Activated CD4-positive, alpha-beta T cell treated with anti-CD3 and anti-CD28 coated beads, Interleukin-2, amount 50 U/mL, for 4 hours (primary cell): ENCODE measurements around the gene AIRE.

ENCODE experiments used
- DNase-seq, 2 experiments: peaks; one replicate each; pipeline ENCODE4 v3.0.0-alpha.2; 2020

AIRE gene

GRCh38 chr21:44305691-44306090 lies 20.0 kb downstream of the AIRE start:
- no peak for DNase-seq

GRCh38 chr21:44306936-44307704 lies 21.4 kb downstream of the AIRE start:
- no peak for DNase-seq

- no peak for DNase-seq
Observed at GRCh38 chr21:44310628-44311507, 25.2 kb downstream of the AIRE start.

GRCh38 chr21:44312089-44312488 lies 26.4 kb downstream of the AIRE start:
- no peak for DNase-seq

- no peak for DNase-seq
Observed at GRCh38 chr21:44312716-44313115, 27.0 kb downstream of the AIRE start.

GRCh38 chr21:44313451-44313850 lies 27.8 kb downstream of the AIRE start:
- DNase-seq, result no peak

GRCh38 chr21:44314128-44314527 lies 28.5 kb downstream of the AIRE start:
- DNase-seq, result no peak

GRCh38 chr21:44314561-44314960 lies 28.9 kb downstream of the AIRE start:
- no peak for DNase-seq

GRCh38 chr21:44315691-44316203 lies 30.1 kb downstream of the AIRE start:
- no peak for DNase-seq

GRCh38 chr21:44316277-44316900 lies 30.7 kb downstream of the AIRE start:
- no peak for DNase-seq

- no peak for DNase-seq
Observed at GRCh38 chr21:44317241-44317782, 31.6 kb downstream of the AIRE start.

- no peak for DNase-seq
Observed at GRCh38 chr21:44317871-44318270, 32.2 kb downstream of the AIRE start.

- DNase-seq, result no peak
Observed at GRCh38 chr21:44318489-44319285, 33.0 kb downstream of the AIRE start.

- DNase-seq, result no peak
Observed at GRCh38 chr21:44319407-44320065, 33.9 kb downstream of the AIRE start.

GRCh38 chr21:44320847-44321246 lies 35.2 kb downstream of the AIRE start:
- no peak for DNase-seq

- no peak for DNase-seq
Observed at GRCh38 chr21:44321846-44322450, 36.3 kb downstream of the AIRE start.

GRCh38 chr21:44322621-44323325 lies 37.1 kb downstream of the AIRE start:
- no peak for DNase-seq

- no peak for DNase-seq
Observed at GRCh38 chr21:44323591-44323990, 37.9 kb downstream of the AIRE start.

- DNase-seq, result no peak
Observed at GRCh38 chr21:44324106-44324853, 38.6 kb downstream of the AIRE start.

GRCh38 chr21:44324854-44325107 lies 39.1 kb downstream of the AIRE start:
- no peak for DNase-seq
